ENCODE data around the gene KLHL1.

KLHL1 gene

GRCh38 chr13:69721631-69722030 lies 386.6 kb downstream of the KLHL1 start:
- no peak for TF ChIP-seq CTCF (IDR thresholded peaks at IDR 0.05)

GRCh38 chr13:69720278-69720983 lies 387.8 kb downstream of the KLHL1 start:
- no peak for TF ChIP-seq CTCF (IDR thresholded peaks at IDR 0.05)

GRCh38 chr13:69706807-69707206 lies 401.4 kb downstream of the KLHL1 start:
- no peak for TF ChIP-seq CTCF (IDR thresholded peaks at IDR 0.05)

- no peak for TF ChIP-seq CTCF (IDR thresholded peaks at IDR 0.05)
Measured at GRCh38 chr13:69704311-69704710, 403.9 kb downstream of the KLHL1 start.

GRCh38 chr13:69690999-69691398 lies 417.3 kb downstream of the KLHL1 start:
- TF ChIP-seq CTCF (IDR thresholded peaks at IDR 0.05): no peak

- no peak for TF ChIP-seq CTCF (IDR thresholded peaks at IDR 0.05)
Measured at GRCh38 chr13:69683921-69684686, 424.1 kb downstream of the KLHL1 start.

GRCh38 chr13:69681722-69682121 lies 426.5 kb downstream of the KLHL1 start:
- TF ChIP-seq CTCF (IDR thresholded peaks at IDR 0.05): no peak
